Muscle layer of colon (tissue), 2 donors: Measurements from ENCODE around the gene TMIE.
"Not testable (repeated sequence)": the region's sequence is repeated elsewhere in the genome, so short reads cannot be mapped to it uniquely, and the experiment has no call there.

Experiments used
- H3K27ac ChIP-seq: one replicate; pipeline ENCODE4 v1.7.0; 2013; ENCODE audit warnings: low read depth, mild to moderate bottlenecking, low read length, moderate library complexity
- H3K27me3 ChIP-seq, 2 donors: one replicate each; pipeline ENCODE4 v1.7.0; 2013; ENCODE audit warnings: low read length in 2 of 2, mild to moderate bottlenecking in 2 of 2; ENCODE audit not compliant: insufficient read depth in 2 of 2, control insufficient read depth in 1 of 2
- H3K36me3 ChIP-seq: one replicate; pipeline ENCODE4 v1.7.0; 2013; ENCODE audit warnings: mild to moderate bottlenecking, low read length; ENCODE audit not compliant: insufficient read depth
- H3K4me1 ChIP-seq: one replicate; pipeline ENCODE4 v1.7.0; 2013; ENCODE audit warnings: mild to moderate bottlenecking, low read length; ENCODE audit not compliant: insufficient read depth
- H3K4me3 ChIP-seq, 2 donors: one replicate each; pipeline ENCODE4 v1.7.0; 2013; ENCODE audit warnings: low read length in 2 of 2, low read depth in 1 of 2, mild to moderate bottlenecking in 1 of 2, moderate library complexity in 1 of 2
- H3K9ac ChIP-seq: one replicate; pipeline ENCODE4 v1.7.0; 2013; ENCODE audit warnings: low read length
- H3K9me3 ChIP-seq: one replicate; pipeline ENCODE4 v1.7.0; 2013; ENCODE audit warnings: mild to moderate bottlenecking, low read length
- donor health status: abdominal sarcoma.
- donor health status: Adenocarcinoma of cecum.

Gene TMIE

DNA sequence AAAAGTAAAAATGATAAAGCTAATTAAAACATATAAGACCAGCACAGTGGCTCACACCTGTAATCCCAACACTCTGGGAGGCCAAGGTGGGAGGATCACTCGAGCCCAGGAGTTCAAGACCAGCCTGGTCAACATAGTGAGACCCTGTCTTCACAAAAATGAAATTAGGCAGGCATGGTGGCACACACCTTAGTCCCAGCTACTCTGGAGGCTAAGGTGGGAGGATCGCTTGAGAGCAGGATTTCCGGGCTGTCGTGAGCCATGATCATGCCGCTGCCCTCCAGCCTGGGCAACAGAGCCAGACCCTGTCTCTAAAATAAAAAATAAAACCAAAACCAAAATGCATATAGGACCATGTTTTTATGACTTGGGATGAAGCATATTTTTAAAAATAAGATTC lies 21.3 kb downstream of the TMIE start:
- no peak overlapping the region for H3K9ac ChIP-seq
- no peaks in the 10 kb centered on the region for H3K4me1 ChIP-seq
- no peaks in the 10 kb centered on the region for H3K36me3 ChIP-seq
- H3K27me3 ChIP-seq = peaks cover 0 to 12% of the 10 kb centered on the region in 2 donors
- H3K4me3 ChIP-seq = no peak overlapping the region
- H3K27ac ChIP-seq = no peak overlapping the region
- H3K9me3 ChIP-seq = no peaks in the 10 kb centered on the region

DNA sequence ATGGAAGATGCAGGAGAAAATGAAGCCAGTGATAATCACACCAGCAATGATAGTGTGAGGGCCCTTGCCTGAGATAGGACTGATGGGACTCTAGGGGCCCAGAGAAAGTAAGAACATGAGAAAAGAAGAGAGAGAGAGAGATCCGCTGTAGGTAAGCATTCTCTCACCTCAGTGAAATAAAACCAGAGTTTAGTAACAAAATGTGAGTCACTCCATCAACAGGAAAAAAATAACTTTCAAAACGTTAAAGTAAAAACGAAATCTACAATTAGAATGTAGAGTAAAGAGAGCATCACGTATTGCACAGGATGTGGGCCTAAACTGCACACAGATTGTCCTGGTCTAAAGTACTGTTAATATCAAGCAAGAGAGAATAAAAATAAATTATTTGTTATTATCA lies 23.2 kb downstream of the TMIE start:
- Histone ChIP-seq H3K27me3 (no peaks in the 10 kb centered on the region), H3K9ac (no peak overlapping the region), H3K4me1 (no peaks in the 10 kb centered on the region), H3K4me3 (no peak overlapping the region), H3K9me3 (no peaks in the 10 kb centered on the region), H3K36me3 (no peaks in the 10 kb centered on the region), H3K27ac (no peak overlapping the region)

DNA sequence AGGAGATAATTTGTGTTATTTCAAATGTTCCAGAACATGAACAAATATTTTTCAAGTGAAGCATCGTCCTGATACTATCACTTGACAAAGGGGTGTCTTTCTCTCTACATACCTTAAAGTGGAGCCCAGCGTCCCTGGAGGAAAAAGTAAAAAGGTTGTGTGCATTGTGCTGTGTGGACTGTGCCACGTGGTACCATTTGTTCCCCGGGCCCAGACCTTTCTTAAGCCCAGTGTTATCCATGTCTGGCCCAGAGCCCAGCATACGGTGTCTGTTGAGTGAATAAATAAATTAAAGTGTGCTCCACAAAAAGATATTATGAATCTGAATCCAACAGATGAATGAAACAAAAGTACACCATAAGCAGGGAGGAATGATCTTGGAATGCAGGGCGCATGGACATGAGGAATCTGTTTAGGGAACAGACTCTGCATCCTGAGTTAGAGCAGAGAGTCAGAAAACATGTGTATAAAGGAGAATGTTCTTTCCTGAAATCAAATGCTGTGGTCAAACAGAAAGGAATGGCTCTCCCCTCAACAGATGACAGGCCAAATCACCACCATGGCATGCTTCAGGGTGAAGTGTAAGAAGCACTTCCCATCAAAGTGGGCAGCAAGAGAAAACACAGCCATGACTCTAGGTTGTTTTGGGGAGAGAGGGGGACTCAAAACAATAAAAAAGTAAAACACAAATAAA lies 24.6 kb downstream of the TMIE start:
- Histone ChIP-seq H3K27me3 (no peaks in the 10 kb centered on the region), H3K36me3 (no peaks in the 10 kb centered on the region), H3K4me1 (no peaks in the 10 kb centered on the region), H3K4me3 (no peak overlapping the region), H3K9me3 (no peaks in the 10 kb centered on the region), H3K9ac (no peak overlapping the region), H3K27ac (no peak overlapping the region)

DNA sequence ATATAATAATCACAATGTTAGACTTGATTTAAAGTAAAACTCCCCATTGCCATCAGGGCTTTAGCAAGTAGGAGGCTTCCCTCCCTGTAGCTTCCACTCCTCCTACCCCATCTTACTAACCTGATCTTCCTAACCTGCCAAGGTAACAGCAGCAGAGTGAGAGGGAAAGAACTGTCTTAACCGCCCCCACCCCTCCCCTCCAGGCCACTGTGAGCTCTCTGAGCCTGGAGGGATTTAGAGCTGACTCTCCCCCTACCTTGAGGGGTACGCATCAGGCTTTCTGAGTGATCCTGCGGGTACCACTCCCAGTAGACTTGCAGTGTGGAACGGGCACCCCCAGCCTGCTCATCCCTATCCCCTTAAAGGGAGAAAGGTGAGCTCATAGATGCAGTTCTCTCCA lies 27.8 kb downstream of the TMIE start:
- H3K27me3 ChIP-seq = no peaks in the 10 kb centered on the region
- H3K27ac ChIP-seq = no peak overlapping the region
- no peak overlapping the region for H3K4me3 ChIP-seq
- H3K4me1 ChIP-seq = no peaks in the 10 kb centered on the region
- no peaks in the 10 kb centered on the region for H3K9me3 ChIP-seq
- no peaks in the 10 kb centered on the region for H3K36me3 ChIP-seq
- no peak overlapping the region for H3K9ac ChIP-seq

DNA sequence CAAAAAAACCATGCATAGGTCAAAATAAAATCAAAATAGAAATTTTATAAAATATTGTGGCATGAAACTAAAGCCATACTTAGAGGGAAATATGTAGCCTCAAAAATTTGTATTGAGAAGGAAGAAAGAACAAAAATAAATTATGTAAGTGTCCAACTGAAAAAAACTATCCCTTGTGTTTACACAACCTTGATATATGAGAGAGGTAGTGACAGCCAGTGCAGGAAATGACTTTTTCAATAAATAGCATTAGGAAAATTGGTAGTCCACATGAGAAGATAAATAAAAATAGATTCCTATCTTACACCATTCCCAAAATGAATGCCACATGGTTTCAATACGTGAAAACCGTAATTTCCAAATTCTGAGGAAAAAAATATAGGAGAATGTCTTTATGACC lies 29.6 kb downstream of the TMIE start:
- no peaks in the 10 kb centered on the region for H3K9me3 ChIP-seq
- H3K9ac ChIP-seq = no peak overlapping the region
- H3K27me3 ChIP-seq = no peaks in the 10 kb centered on the region
- no peak overlapping the region for H3K27ac ChIP-seq
- no peaks in the 10 kb centered on the region for H3K36me3 ChIP-seq
- H3K4me3 ChIP-seq = no peak overlapping the region
- H3K4me1 ChIP-seq = no peaks in the 10 kb centered on the region

DNA sequence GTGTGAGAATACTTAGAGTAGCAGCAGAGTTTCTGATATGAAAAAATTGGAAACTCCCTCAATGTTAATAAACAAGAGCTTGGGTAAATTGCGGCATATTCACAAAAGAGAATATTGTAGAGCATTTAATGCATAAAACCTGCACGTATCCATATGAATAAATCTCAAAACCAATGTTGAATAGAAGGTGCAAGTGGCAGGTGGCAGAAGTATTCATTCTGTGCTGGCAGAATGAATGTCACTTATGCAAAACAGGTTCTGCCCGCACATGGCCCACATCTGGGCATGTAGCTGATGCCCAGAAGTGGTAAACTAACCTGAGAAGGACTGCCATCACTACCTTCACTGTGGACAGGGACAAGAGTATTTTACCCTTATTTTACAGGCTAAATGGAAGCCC lies 30.6 kb downstream of the TMIE start:
- no peaks in the 10 kb centered on the region for H3K9me3 ChIP-seq
- H3K36me3 ChIP-seq = no peaks in the 10 kb centered on the region
- no peaks in the 10 kb centered on the region for H3K27me3 ChIP-seq
- no peak overlapping the region for H3K4me3 ChIP-seq
- no peak overlapping the region for H3K27ac ChIP-seq
- no peaks in the 10 kb centered on the region for H3K4me1 ChIP-seq
- no peak overlapping the region for H3K9ac ChIP-seq

DNA sequence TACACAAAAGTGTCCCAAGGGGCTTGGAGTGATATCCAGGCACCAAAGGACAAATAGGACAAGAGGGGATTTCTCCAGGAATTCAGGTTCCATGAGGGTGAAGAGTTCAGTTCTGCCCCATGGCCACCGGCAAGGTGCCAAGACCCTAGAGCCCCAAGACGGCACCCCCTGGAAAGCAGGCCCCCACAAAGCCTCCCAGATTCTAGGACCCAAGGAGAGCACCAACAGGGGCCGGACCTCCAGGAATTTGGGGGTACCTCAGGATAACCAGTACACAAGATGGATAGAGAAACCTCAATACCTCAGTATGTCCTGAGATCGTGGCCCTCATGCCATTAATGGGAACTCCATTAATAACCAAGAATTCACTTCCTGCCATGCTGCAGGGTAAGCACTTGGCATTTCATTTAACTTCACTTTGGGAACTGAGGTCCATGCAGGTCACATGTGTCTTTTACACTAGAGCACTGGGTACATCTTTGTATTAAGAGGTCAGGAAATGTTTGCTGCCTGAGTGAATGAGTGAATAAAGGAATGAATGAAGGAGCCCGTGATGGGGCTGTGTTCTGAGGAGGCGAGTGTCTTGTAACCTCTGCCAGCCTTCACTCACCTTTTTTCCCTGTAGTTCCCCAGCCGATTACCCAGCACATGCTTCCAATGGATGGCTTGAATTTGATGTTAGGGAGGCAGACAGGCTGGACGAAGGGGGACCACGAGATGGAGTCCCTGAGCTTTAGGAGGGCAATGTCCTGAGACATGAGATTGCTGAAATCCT lies 32.0 kb downstream of the TMIE start:
- Histone ChIP-seq H3K9ac (no peak overlapping the region), H3K27me3 (no peaks in the 10 kb centered on the region), H3K36me3 (no peaks in the 10 kb centered on the region), H3K9me3 (no peaks in the 10 kb centered on the region), H3K27ac (no peak overlapping the region), H3K4me1 (no peaks in the 10 kb centered on the region), H3K4me3 (no peak overlapping the region)

DNA sequence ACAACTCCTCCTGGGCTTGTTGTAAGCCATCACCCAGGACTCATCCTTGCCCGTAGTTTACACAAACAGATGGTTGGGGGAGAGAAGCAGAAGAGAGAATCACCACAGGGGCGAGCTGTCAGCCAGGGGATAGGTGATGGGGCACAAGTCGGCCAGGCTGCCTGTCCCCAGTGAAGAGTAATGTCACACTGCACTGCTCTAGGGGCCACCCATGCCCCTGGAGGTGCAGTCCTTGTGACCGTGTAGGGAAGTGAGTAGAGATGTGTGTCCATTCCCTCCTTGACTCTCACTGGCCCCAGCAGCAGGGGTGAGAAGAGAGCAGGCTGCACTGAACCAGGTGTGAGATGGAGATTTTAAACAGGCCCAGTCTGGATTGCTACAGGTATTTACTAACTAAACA lies 33.6 kb downstream of the TMIE start:
- no peak overlapping the region for H3K4me3 ChIP-seq
- no peaks in the 10 kb centered on the region for H3K9me3 ChIP-seq
- no peaks in the 10 kb centered on the region for H3K36me3 ChIP-seq
- H3K27me3 ChIP-seq = no peaks in the 10 kb centered on the region
- H3K9ac ChIP-seq = no peak overlapping the region
- H3K4me1 ChIP-seq = no peaks in the 10 kb centered on the region
- H3K27ac ChIP-seq = no peak overlapping the region

DNA sequence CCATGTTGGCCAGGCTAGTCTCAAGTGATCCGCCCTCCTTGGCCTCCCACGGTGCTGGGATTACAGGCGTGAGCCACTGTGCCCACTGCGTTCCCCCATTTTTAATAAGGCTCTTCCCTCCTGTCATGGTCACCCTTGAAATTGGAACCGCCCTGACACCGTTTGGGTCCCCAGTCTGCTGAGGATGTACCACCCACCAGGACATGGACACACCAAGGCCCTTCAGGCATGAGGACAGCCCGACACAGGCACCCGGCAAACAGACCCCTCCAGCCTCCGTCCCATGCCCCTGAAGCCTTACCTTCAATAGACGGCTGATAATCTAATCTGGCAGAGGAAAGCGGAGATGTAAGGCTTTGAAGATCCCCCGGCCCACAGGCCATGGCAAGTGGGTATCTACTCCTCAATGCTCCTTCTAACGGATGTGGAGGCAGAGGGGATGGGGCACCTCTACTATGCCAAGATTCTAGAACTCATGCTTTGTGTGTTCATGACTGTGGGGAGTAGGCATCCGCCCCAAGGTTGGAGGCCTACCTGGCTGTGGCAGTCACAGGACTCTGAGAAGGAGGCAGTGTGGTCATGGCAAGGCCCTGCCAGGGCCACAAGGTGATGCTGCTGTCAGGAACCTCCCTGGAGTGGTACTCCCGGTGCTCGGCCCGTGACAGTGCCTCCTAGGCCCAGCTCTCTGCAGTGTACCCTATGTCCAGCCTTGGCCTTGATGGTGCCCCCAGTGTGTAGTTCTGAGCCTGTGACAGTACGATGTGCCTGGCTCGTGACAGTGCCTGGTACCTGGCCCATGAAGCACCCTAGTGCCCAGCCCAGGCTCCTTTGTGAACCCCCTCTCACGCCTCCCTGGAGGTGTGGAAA lies 35.0 kb downstream of the TMIE start:
- Histone ChIP-seq H3K27ac (no peak overlapping the region), H3K27me3 (no peaks in the 10 kb centered on the region), H3K36me3 (no peaks in the 10 kb centered on the region), H3K9ac (no peak overlapping the region), H3K9me3 (no peaks in the 10 kb centered on the region), H3K4me1 (no peaks in the 10 kb centered on the region), H3K4me3 (no peak overlapping the region)

DNA sequence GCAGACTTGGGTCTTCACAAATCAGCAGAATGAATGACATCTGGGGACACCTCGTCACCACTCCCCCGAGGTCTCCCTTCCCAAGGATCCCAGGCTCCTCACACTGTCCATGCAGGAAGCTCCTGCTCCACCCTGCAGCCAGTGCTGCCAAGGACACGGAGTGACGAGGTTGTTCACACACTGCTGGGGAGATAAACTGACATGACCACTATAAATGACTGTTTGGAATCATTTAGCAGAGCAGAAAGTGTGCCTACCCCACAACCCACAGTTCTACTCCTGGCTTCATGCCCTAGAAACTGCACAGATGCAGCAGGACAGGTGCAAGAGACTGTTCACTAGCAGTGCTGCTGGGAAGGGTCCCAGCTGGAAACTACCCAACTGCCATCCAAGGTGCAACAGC lies 36.1 kb downstream of the TMIE start:
- no peaks in the 10 kb centered on the region for H3K27me3 ChIP-seq
- no peak overlapping the region for H3K4me3 ChIP-seq
- no peak overlapping the region for H3K9ac ChIP-seq
- H3K9me3 ChIP-seq = no peaks in the 10 kb centered on the region
- no peaks in the 10 kb centered on the region for H3K4me1 ChIP-seq
- no peak overlapping the region for H3K27ac ChIP-seq
- no peaks in the 10 kb centered on the region for H3K36me3 ChIP-seq

DNA sequence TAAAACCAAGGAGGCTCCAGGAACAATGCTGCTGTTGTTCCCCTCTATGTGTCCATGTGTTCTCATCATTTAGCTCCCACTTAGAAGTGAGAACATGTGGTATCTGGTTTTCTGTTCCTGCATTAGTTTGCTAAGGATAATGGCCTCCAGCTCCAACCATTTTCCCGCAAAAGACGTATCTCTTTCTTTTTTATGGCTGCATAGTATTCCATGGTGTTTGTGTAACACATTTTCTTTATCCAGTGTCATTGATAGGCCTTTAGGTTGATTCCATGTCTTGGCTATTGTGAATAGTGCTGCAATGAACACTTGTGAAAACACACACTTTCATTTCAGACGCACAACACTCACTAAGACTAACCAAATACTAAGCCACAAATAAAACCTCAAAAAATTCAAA lies 38.4 kb downstream of the TMIE start:
- H3K9ac ChIP-seq, H3K27me3 ChIP-seq, H3K9me3 ChIP-seq, H3K4me1 ChIP-seq, H3K36me3 ChIP-seq, H3K27ac ChIP-seq, H3K4me3 ChIP-seq: not testable (repeated sequence)
